ENCODE data around the gene PNN.
"Not testable (repeated sequence)": the region's sequence is repeated elsewhere in the genome, so short reads cannot be mapped to it uniquely, and the experiment has no call there.

PNN gene

GRCh38 chr14:39230416-39231035, 55.5 kb downstream of the PNN start:
- no peaks in the 10 kb centered on the region for H3K36me3 Mint-ChIP-seq (ENCODE audit: low read depth)
- peaks cover 51% of the 10 kb centered on the region for H3K4me1 Mint-ChIP-seq
- peak overlapping the region; percentile 77 for H3K27ac Mint-ChIP-seq
- H3K9me3 Mint-ChIP-seq, result no peaks in the 10 kb centered on the region
- H3K27me3 Mint-ChIP-seq, result no peaks in the 10 kb centered on the region
- ATAC-seq (no peak), DNase-seq (no peak)
- H3K4me3 Mint-ChIP-seq, result no peak overlapping the region

DNA sequence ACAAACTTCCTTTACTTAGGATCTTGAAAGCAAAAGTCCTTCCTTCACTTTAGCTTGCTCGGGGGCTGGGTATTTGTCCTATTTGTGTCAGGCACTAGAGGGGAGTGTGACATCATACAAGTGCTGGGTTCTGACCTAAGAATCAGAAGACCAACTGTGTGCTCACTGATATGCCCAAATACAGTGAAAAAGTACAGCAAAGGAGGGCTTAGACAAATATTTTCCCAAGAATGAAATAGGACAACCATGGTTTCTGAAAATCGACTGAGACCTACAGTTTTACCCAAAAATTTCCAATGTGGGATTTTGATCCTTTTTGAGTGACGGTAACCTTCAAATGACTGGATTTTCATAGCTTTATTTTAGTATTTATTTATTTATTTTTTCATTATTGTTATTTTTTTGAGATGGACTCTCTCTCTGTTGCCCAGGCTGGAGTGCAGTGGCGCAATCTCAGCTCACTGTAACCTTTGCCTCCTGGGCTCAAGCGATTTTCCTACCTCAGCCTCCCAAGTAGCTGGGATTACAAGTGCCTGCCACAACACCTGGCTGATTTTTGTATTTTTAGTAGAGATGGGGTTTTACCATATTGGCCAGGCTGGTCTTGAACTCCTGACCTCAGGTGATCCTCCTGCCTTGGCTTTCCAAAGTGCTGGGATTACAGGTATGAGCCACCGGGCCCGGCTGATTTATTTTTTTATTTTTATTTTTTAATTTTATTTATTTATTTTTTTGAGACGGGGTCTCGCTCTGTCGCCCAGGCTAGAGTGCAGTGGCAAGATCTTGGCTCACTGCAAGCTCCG, 56.9 kb downstream of the PNN start:
- not testable (repeated sequence) for H3K9me3 Mint-ChIP-seq; H3K36me3 Mint-ChIP-seq (ENCODE audit: low read depth); H3K27me3 Mint-ChIP-seq; H3K4me3 Mint-ChIP-seq
- peaks cover 51% of the 10 kb centered on the region for H3K4me1 Mint-ChIP-seq
- ATAC-seq (peak; percentile 44), DNase-seq (peak; percentile 34)
- H3K27ac Mint-ChIP-seq, result peak overlapping the region; percentile 24
